ENCODE results near the gene AP4B1.

AP4B1 gene

DNA sequence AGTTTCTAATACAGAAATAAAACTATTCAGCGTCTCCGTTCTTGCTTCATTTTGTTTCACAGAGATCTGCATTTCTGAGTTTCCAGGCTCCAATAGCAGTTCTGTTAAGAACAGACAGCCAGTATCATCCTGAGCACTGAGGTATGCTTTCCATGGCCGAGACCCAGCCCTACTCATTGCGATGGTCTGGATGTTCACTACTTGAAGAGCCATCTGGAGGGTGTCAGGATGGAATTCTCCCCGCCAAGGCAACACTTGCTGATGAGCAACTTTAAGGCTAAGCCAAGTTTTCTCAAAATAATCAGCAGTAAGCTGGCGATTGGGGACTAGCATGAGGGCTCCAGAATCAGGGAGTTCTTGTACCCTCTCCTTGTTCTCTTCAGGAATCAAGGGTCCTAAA lies 9.5 kb downstream of the AP4B1 start:
- no peak for DNase-seq (ENCODE audit: low read depth in 3 of 3)

- DNase-seq (ENCODE audit: low read depth in 3 of 3), result no peak
Observed at GRCh38 chr1:113893267-113893666, 11.3 kb downstream of the AP4B1 start.

- DNase-seq (ENCODE audit: low read depth in 3 of 3), result no peak
Observed at GRCh38 chr1:113891631-113892220, 12.9 kb downstream of the AP4B1 start.

DNA sequence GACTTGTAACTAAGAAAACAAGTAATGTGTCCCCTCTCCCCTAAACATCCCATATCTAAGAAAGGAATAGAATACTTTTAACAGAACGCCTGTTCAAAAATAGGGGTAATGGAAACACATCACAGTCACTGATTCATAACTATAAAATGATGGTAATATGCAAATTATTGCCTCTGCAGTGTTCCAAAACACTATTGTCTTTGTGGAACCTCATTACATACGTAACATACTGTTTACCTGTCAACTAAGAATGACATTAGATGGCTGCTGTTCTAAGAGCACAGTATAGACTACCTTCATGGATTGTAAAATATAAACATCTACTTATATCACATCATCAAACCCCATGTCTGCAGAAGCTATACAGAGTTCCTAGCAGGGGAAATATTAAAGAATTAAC lies 13.8 kb downstream of the AP4B1 start:
- no peak for DNase-seq (ENCODE audit: low read depth in 3 of 3)

DNA sequence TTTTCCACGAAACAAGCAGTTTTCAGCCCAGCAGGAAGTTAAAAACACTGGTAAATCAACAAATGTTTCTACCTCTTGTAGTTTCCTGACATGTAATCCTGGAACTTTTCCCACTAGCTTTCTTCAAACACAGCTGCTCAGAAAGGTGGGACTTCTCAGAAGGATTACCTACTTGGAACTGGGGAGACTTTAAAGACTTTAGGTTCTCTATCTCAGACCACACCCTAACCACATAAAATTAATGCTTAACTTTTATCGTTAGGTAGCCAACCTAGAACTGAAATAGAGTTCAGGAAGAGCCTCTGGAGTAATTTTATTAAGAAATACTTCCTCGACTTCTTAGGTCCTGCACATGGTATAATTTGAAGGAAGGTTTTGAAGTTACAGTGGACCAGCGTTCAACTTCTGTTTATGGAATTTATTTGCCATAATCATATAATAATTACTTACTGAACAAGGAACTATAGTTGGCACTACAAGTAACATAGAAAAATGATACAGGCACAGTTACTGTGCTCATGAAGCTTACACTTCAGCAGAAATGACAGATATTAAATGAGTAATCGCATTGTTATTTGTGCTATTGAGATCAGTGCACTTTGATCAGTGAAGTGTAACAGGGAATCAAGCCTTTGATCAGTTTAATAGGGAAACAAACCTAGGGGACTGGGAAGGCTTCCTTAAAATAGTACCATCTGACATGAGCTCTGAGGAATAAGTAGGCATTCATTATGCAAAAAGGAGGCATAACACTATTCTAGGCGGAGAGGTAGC lies 17.0 kb downstream of the AP4B1 start, which contains the start of gene BCL2L15:
Gene BCL2L15 (minus strand): TSS at position 180 of the 774 bp plus-strand sequence. CDS start 206 bp downstream, outside the sequence.
- no peak for DNase-seq (ENCODE audit: low read depth in 3 of 3)

- DNase-seq (ENCODE audit: low read depth in 3 of 3), result no peak
Observed at GRCh38 chr1:113886417-113887401, 17.9 kb downstream of the AP4B1 start.

- DNase-seq (ENCODE audit: low read depth in 3 of 3), result no peak
Observed at GRCh38 chr1:113881661-113882060, 22.9 kb downstream of the AP4B1 start.

GRCh38 chr1:113879739-113880038 lies 24.9 kb downstream of the AP4B1 start:
- DNase-seq (ENCODE audit: low read depth in 3 of 3), result no peak

- DNase-seq (ENCODE audit: low read depth in 3 of 3), result no peak
Observed at GRCh38 chr1:113876176-113876575, 28.4 kb downstream of the AP4B1 start.

- DNase-seq (ENCODE audit: low read depth in 3 of 3), result no peak
Observed at GRCh38 chr1:113875714-113876113, 28.9 kb downstream of the AP4B1 start.

DNA sequence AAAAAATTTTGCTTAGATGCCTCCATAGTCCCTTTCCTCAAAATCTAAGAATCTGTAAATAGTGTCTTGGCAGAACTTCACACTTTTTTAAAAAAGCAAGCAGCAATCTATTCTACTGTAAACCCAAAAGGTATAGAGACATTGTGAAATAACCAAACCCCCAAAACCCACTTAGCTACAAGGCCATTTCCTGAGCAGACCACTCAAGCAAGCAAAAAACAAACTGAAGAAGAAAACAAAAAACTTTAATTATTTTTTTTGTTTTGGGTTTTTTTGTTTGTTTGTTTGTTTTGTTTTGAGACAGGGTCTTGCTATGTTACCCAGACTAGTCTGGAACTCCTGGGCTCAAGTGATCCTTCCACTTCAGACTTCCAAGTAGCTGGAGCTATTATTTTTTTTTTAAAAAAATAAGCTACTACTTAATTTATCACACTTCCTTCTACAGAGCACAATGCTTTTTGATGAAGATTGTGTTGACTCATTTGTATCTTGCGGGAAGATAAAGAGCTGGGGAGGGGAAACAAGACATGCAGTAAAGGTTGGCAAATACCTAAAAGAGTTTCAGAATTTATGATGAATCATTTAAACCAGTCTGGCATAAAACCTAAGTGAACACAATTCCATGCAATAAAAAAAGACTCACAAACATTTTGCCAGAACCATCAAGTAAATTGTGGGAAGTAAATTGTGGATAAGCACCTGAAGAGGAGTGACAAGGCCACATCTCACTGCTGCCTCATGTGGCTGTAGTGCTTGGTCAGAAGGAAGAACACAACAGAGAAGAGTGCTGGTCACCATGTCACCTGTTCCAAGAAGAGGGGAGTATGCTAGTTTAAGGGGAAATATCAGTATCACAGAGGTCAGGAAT lies 30.4 kb downstream of the AP4B1 start:
- DNase-seq (ENCODE audit: low read depth in 3 of 3), result no peak

DNA sequence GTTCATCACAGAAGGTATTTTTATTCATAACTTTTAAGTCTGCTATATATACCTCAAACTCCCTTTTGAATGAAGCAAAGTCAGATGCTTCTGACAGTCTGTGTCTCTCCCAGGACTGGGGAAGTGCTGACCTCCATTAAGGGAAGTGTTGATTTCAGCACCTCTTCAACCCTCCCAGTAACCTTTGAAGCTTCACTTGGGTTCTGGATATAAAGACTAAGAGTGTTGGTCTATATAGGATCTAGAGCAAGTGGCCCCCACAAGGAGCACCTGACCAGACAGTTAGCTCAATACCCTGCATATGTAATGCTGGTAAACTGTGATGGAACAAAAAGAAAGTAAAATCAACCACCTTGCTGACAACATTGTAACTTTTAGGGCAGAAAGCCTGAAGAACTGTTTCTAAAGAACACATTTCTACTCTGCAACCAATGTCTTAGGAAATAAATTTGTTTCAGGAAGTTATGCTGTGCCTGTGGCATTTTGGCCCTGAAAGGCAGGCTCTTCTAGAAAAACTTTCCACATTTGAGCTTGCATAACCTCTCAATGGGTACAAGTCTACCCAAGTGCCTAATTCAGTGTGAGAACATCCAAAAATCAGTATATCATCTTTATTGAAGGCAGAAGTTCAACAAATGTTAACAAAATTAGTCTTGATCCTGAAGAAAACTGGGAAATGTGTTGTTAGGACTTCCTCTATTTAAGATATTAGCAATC lies 32.2 kb downstream of the AP4B1 start:
- DNase-seq (ENCODE audit: low read depth in 3 of 3), result no peak

DNA sequence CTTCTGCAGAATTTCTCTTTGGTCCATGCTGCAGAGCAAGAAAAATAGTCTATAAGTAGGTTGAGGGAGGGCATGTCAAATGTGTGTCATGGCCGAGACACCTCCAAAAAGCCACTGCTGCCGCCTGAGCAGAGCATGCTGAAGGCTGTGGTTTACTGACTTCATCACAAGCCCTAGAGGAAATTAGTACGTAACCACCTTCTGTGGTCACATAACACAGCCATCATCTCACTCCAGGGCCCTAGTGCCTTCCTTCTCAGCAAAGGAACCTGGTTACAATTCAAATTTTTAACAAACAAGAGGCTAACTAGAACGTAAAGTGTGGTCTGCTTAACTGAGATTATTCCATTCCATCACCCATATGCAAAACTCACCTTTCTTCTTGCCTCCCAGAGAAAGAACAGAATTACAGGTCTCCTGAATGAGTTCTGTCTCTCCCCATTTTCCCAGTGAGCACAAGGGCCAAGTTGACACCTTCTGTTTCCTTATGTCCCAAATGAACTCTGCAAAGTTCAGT lies 32.9 kb downstream of the AP4B1 start, which contains the start of gene PTPN22:
Gene PTPN22 (minus strand): TSS at position 116 of the 517 bp plus-strand sequence.
- DNase-seq (ENCODE audit: low read depth in 3 of 3), result peak; percentile 42 to 65 (median 58)

GRCh38 chr1:113870778-113871177 lies 33.8 kb downstream of the AP4B1 start:
- DNase-seq (ENCODE audit: low read depth in 3 of 3), result no peak

GRCh38 chr1:113868387-113869083 lies 36.1 kb downstream of the AP4B1 start:
- no peak for DNase-seq (ENCODE audit: low read depth in 3 of 3)

DNA sequence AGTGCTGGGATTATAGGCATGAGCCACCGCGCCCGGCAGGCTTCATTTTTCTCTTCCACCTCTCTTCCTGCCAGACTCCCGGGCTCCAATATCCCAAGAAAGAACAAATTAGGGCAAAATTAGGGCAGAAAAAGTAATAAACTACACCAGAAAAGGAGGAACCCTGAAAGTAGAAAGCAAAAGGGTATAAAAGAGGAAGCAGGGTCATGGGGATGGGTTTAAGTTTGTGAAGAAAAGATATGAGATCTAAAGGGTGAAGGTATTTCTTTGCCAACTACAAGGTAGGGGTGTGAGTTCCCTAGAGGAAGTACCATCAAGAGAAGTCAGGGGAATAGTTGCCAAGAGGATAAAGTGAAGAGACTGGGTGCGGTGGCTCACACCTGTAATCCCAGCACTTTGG lies 43.0 kb downstream of the AP4B1 start:
- no peak for DNase-seq (ENCODE audit: low read depth in 3 of 3)

DNA sequence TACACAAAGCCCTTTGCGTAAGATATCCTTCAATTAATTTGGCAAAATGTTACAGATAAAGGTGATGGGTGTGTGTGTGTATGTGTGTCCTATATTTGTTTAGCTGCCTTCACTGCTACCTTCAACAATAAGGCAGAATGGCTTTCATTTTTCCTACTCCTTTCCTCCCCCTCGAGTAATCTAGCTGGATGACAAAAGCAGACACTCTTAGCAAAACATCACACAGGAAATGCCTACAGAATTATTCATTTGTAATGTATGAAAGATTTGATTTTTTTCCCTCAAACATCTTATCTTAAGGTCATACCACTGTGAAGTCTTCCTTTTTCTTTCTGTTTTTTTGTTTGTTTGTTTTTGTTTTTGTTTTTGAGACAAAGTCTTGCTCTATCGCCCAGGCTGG lies 43.7 kb downstream of the AP4B1 start:
- no peak for DNase-seq (ENCODE audit: low read depth in 3 of 3)

- DNase-seq (ENCODE audit: low read depth in 3 of 3), result no peak
Observed at GRCh38 chr1:113859478-113860175, 45.0 kb downstream of the AP4B1 start.

DNA sequence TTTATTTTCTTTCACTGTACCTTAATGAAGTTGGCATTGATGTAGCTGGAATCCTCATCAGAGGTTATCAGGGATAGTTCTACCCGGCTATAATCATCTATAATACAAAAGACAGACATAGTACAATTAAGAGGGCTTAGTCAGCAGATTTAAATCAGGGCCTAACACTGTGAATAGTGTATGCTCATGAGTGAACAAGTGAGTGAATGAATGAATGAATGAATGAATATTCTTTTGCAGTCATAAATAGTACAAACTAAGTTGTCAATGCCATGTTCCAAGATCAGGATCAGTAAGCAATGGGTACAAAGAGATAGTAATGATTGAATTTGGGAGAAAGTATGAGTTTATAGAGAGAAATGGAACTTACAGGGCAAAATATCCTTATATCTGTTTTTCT lies 45.6 kb downstream of the AP4B1 start:
- DNase-seq (ENCODE audit: low read depth in 3 of 3), result no peak

Measured in stimulated activated CD4-positive, alpha-beta T cell treated with anti-CD3 and anti-CD28 coated beads, TNF-alpha, amount 100 ng/mL, for 4 hours (primary cell).